ENCODE measurements around the gene CNTROB. TPM values are rescaled to one million over a fixed set of nuclear protein-coding genes. Genes with fewer than 3 reads are reported as not detected.

CNTROB gene
- total and polyA plus RNA-seq, 9 donors, result 15.0 to 27.3 (median 25.3) TPM

DNA sequence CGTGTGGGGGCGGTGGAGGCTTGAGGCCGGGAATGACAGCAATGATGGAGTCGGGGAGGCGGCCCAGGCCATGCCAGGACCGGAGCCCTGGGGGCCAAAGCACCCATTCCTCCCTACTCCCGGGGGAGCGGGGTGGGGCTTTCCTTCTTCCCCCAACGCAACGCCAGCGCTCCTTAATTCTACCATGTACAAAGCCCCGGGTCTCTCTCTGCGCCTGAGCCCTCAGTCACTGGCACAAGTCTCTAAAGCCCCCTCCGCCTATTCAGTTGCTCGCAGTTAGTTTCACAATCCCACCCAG lies 15.7 kb upstream of the CNTROB start:
- H3K4me1 ChIP-seq (ENCODE audit: insufficient read depth), result peaks cover 4% of the 10 kb centered on the region
- H3K4me3 ChIP-seq, result peak overlapping the region; percentile 56
- TF ChIP-seq EP300 (IDR thresholded peaks at IDR 0.05), result no peak
- TF ChIP-seq POLR2A (IDR thresholded peaks at IDR 0.05), result no peak
- TF ChIP-seq, protein P1, sequence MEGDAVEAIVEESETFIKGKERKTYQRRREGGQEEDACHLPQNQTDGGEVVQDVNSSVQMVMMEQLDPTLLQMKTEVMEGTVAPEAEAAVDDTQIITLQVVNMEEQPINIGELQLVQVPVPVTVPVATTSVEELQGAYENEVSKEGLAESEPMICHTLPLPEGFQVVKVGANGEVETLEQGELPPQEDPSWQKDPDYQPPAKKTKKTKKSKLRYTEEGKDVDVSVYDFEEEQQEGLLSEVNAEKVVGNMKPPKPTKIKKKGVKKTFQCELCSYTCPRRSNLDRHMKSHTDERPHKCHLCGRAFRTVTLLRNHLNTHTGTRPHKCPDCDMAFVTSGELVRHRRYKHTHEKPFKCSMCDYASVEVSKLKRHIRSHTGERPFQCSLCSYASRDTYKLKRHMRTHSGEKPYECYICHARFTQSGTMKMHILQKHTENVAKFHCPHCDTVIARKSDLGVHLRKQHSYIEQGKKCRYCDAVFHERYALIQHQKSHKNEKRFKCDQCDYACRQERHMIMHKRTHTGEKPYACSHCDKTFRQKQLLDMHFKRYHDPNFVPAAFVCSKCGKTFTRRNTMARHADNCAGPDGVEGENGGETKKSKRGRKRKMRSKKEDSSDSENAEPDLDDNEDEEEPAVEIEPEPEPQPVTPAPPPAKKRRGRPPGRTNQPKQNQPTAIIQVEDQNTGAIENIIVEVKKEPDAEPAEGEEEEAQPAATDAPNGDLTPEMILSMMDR (IDR thresholded peaks at IDR 0.05), result no peak
- no peaks in the 10 kb centered on the region for H3K9me3 ChIP-seq
- intact Hi-C loops (cut with DNase I), result loop anchor here in 1 of 4 donors (2.0 kb wide), 1 partner anchor 14 kb away; the partner anchor contains the start of gene TRAPPC1
- no peaks in the 10 kb centered on the region for H3K36me3 ChIP-seq
- H3K27ac ChIP-seq, result peak overlapping the region; percentile 97 to 98
- H3K27me3 ChIP-seq, result no peaks in the 10 kb centered on the region
- 29 to 37% (median 31%) methylated on average over 12 to 15 of the region's 15 CpGs for WGBS, 3 donors
- DNase-seq, result no peak

DNA sequence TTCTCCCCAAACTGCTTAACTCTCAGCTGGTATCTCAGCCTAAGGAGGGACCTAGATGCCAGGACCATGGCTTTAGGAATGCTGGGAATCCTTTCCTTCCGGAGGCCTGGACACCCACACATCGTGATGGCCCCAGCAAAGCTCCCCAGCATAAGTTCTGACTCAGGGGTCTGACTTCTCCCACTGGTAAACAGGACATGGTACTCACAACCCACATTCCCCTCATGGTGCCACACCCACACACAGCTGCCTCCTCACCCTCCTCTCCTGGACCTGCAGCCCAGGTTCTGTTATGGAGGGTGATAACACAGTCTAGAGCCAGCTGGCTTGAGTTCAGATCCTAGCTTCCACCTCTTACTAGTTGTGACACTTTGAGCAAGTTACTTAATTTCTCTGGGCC lies 15.2 kb upstream of the CNTROB start:
- no peaks in the 10 kb centered on the region for H3K27me3 ChIP-seq
- TF ChIP-seq, protein P1 (IDR thresholded peaks at IDR 0.05), result no peak
- TF ChIP-seq POLR2A (IDR thresholded peaks at IDR 0.05) (no peak), EP300 (IDR thresholded peaks at IDR 0.05) (no peak)
- H3K27ac ChIP-seq, result peak overlapping the region; percentile 97 to 98
- 8 to 28% (median 16%) methylated on average over 2 of the region's 2 CpGs for WGBS, 3 donors
- H3K36me3 ChIP-seq, result no peaks in the 10 kb centered on the region
- no peaks in the 10 kb centered on the region for H3K9me3 ChIP-seq
- DNase-seq, result peak in 1 of 5 donors; percentile 39
- peak overlapping the region; percentile 56 for H3K4me3 ChIP-seq
- intact Hi-C loops (cut with DNase I), result loop anchor here in 1 of 4 donors (2.0 kb wide), 1 partner anchor 14 kb away; the partner anchor contains the start of gene TRAPPC1
- peaks cover 4% of the 10 kb centered on the region for H3K4me1 ChIP-seq (ENCODE audit: insufficient read depth)

DNA sequence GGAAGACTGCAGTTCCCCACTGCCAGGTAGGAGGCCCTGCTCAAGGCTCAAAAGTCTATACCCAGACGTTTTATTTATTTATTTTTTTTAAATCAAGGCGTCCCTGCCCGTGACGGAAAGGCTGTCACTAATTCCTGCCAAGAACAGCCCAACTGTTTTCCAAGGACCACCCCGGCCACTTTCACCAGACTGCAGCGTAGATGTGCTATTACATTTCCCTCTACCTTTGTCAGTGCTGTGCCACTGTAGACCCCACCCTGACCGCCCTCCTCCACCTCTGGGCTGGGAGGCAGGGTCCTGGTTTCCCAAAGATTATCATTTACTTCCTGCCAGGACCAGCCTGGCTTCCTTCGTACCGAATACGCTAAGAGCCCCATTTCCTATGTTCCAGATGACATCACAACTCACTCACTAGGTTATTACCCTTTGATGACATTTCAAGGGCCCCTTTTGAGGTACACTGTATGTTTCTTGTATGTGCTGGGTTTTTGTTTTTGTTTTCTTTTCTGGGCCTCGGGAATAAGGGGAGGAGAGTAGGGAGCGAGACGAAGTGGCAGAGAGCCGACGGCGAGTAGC lies 9.6 kb upstream of the CNTROB start:
- DNase-seq, result peak in 1 of 5 donors; percentile 34
- Histone ChIP-seq H3K27me3 (no peaks in the 10 kb centered on the region), H3K27ac (peak overlapping the region in 1 of 2 donors; percentile 14), H3K4me3 (peak overlapping the region; percentile 46), H3K36me3 (no peaks in the 10 kb centered on the region), H3K4me1 (ENCODE audit: insufficient read depth) (peaks cover 5% of the 10 kb centered on the region), H3K9me3 (no peaks in the 10 kb centered on the region)
- no peak for TF ChIP-seq POLR2A (IDR thresholded peaks at IDR 0.05)
- no peak for TF ChIP-seq EP300 (IDR thresholded peaks at IDR 0.05)
- TF ChIP-seq, protein P1 (IDR thresholded peaks at IDR 0.05), result no peak
- 39 to 41% (median 39%) methylated on average over 16 of the region's 16 CpGs for WGBS, 3 donors
- intact Hi-C loops (cut with DNase I), result loop anchor here in 1 of 4 donors (10.0 kb wide), 1 partner anchor 62 kb away; no protein-coding TSS in a partner anchor

DNA sequence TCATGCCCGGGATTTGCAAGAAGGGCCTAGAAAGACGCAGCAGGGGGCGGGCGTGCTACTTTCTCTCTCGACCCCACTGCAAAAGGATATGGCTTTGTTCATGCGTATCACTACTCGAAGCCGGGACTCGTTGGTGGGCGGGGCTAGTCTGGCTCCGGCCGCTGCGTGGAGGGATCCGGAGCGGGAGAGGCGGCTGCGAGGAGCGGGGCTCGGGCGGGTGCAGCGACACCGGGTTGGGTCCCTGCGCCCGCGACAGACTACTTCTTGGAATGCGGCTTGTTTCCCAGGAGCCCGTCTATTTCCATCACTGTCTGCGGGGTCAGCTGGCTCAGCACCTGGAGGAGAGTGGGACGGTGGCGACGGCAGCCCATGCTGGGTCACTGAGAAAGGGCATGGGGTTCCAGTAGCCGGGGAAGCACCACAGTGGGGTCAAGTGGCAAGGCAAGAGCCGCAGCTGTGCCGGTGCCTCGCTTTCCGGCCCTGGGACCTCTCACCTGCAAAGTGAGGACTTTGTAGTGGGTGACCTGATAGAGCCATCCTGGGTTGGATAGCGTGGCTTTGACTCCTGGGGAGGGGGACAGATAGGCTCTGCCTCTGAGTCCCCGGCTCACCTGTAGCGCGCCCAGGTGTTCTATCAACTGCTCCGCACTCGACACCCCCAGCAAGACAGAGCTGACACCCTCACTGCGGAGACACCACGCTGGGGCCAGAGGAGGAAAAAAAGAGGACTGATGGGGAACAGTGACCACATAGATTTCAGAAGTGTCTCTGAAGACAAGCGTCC lies 9.0 kb upstream of the CNTROB start:
- intact Hi-C loops (cut with DNase I), result loop anchor here in 1 of 4 donors (10.0 kb wide), 1 partner anchor 62 kb away; no protein-coding TSS in a partner anchor
- Histone ChIP-seq H3K4me3 (peak overlapping the region; percentile 46), H3K9me3 (no peaks in the 10 kb centered on the region), H3K4me1 (ENCODE audit: insufficient read depth) (peaks cover 5% of the 10 kb centered on the region), H3K27me3 (no peaks in the 10 kb centered on the region), H3K36me3 (no peaks in the 10 kb centered on the region), H3K27ac (peak overlapping the region in 1 of 2 donors; percentile 14)
- TF ChIP-seq, protein P1 (IDR thresholded peaks at IDR 0.05), result no peak
- TF ChIP-seq POLR2A (IDR thresholded peaks at IDR 0.05), result peak; percentile 74
- no peak for TF ChIP-seq EP300 (IDR thresholded peaks at IDR 0.05)
- WGBS, 3 donors, result 17 to 19% (median 17%) methylated on average over 42 to 45 of the region's 45 CpGs
- peak; percentile 89 to 93 (median 91) for DNase-seq
